GM12878 (cell line): ENCODE results near the gene TMC8.

Experiments
- CHD1 ChIP-seq: IDR thresholded peaks from 2 replicates; pipeline ENCODE4 v1.6.1; 2012; ENCODE audit warnings: low read depth, low read length, improper control_type of control experiment
- NFIC ChIP-seq: IDR thresholded peaks from 2 replicates; pipeline ENCODE4 v1.6.1; 2012; ENCODE audit warnings: low read depth, mild to moderate bottlenecking, inconsistent platforms, low read length, moderate library complexity
- PML ChIP-seq: IDR thresholded peaks from 2 replicates; pipeline ENCODE4 v1.6.1; 2012; ENCODE audit warnings: low read length, inconsistent platforms
- POLR2A ChIP-seq: IDR thresholded peaks from 2 replicates; pipeline ENCODE4 v1.6.1; 2011; ENCODE audit warnings: low read depth, mild to moderate bottlenecking, low read length
- SIX5 ChIP-seq: IDR thresholded peaks from 2 replicates; pipeline ENCODE4 v1.6.1; 2011; ENCODE audit warnings: mild to moderate bottlenecking, low read depth, low read length, moderate library complexity; ENCODE audit not compliant: severe bottlenecking
- SMC3 ChIP-seq: IDR thresholded peaks from 2 replicates; pipeline ENCODE4 v1.6.1; 2011; ENCODE audit warnings: low read length, improper control_type of control experiment, borderline replicate concordance
- ZSCAN29 ChIP-seq: fragments of 450-650 bp; IDR thresholded peaks from 2 replicates; pipeline ENCODE4 v1.6.1; 2017; ENCODE audit warnings: mild to moderate bottlenecking, moderate library complexity
- TF ChIP-seq, protein P1 (sequence below), 3 experiments: IDR thresholded peaks in 2 of 3; conservative IDR thresholded peaks in 1 of 3; 2 replicates each; pipeline ENCODE4 v1.5.1; 2011; ENCODE audit warnings: low read depth in 3 of 3, low read length in 3 of 3, mild to moderate bottlenecking in 3 of 3, control low read depth in 2 of 3, moderate library complexity in 2 of 3, inconsistent platforms in 1 of 3, mixed read lengths in 1 of 3; ENCODE audit not compliant: control insufficient read depth in 2 of 3, insufficient read depth in 1 of 3; ENCODE audit errors: extremely low read depth in 1 of 3

DNA sequence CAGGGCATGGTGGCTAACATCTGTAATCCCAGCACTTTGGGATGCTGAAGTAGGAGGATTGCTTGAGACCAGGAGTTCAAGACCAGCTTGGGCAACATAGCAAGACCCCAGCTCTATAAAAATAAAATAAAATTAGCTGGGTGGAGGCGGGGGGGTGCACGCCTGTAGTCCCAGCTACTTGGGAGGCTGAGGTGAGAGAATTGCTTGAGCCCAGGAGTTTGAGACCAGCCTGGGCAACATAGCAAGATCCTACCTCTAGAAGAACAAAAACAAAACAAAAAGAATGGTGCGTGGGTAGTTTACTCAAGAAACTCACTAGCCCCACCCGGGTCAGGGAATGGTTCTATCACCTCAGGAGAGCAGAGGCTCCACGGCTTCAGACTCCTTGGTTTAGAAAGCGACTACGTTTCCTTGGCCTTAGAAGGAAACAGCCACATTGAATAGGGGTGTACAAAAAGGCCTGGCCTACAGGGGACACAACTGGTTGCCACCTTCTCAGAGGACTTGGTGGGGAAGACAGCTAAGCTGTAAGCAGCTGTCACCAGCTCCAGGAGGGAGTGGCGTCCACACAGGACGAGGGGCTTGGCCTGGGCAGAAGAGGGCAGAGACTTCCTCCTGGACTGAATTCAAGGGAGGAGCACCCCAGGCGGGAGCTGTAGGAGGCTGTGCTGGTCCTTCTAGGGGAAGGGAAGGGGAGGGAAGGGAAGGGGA, 55.6 kb downstream of the TMC8 start:
- TF ChIP-seq PML (no peak), SMC3 (no peak), ZSCAN29 (no peak), NFIC (no peak), POLR2A (no peak), SIX5 (no peak), CHD1 (no peak)
- TF ChIP-seq, protein P1, sequence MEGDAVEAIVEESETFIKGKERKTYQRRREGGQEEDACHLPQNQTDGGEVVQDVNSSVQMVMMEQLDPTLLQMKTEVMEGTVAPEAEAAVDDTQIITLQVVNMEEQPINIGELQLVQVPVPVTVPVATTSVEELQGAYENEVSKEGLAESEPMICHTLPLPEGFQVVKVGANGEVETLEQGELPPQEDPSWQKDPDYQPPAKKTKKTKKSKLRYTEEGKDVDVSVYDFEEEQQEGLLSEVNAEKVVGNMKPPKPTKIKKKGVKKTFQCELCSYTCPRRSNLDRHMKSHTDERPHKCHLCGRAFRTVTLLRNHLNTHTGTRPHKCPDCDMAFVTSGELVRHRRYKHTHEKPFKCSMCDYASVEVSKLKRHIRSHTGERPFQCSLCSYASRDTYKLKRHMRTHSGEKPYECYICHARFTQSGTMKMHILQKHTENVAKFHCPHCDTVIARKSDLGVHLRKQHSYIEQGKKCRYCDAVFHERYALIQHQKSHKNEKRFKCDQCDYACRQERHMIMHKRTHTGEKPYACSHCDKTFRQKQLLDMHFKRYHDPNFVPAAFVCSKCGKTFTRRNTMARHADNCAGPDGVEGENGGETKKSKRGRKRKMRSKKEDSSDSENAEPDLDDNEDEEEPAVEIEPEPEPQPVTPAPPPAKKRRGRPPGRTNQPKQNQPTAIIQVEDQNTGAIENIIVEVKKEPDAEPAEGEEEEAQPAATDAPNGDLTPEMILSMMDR (IDR thresholded peaks at IDR 0.05 in 2 of 3, conservative IDR thresholded peaks at IDR 0.05 in 1 of 3; ENCODE audit: control insufficient read depth in 2 of 3, extremely low read depth in 1 of 3, insufficient read depth in 1 of 3, low read depth in 3 of 3, low read length in 3 of 3), result no peak
